Activated CD4-positive, alpha-beta T cell treated with anti-CD3 and anti-CD28 coated beads for 4 hours (primary cell): ENCODE measurements around the gene RHBDF1.
A peak's percentile ranks its signal among the peaks of the same experiment; 100 is the strongest.

Experiments
- DNase-seq, 2 donors: peaks; one replicate each; pipeline ENCODE4 v3.0.0-alpha.2; 2020

RHBDF1 gene

DNA sequence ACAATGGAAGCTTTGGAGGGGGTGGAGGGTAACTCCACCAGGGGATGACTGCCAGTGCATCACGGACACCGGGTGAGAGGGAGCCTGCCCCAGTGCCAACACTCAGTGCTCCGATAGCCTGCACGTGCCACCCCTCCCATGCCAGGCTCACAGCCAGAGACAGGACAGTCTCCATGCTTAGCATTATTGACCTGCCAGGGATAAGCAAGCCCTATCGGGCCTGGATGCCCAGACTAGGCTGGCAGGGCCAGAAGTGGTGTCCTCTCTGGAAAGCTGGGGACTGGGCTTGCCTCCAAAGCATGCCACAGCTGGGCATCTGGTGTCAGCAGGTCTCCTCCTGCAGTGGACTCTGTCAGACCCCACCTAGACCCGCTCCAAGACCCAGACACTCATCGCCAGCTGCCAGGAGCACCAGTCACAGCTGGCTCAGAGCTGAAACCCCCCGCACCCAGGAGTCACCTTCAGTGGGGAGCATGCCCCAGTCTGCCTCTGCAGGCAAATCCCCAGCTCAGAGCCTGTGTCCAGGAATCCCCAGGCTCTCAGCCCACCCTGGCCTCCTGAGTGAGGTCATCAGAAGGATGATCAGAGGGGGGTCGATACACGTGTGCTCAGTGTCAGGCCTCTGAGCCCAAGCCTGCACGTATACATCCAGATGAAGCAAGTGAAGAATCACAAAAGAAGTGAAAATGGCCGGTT lies 1.8 kb upstream of the RHBDF1 start:
- no peak for DNase-seq

DNA sequence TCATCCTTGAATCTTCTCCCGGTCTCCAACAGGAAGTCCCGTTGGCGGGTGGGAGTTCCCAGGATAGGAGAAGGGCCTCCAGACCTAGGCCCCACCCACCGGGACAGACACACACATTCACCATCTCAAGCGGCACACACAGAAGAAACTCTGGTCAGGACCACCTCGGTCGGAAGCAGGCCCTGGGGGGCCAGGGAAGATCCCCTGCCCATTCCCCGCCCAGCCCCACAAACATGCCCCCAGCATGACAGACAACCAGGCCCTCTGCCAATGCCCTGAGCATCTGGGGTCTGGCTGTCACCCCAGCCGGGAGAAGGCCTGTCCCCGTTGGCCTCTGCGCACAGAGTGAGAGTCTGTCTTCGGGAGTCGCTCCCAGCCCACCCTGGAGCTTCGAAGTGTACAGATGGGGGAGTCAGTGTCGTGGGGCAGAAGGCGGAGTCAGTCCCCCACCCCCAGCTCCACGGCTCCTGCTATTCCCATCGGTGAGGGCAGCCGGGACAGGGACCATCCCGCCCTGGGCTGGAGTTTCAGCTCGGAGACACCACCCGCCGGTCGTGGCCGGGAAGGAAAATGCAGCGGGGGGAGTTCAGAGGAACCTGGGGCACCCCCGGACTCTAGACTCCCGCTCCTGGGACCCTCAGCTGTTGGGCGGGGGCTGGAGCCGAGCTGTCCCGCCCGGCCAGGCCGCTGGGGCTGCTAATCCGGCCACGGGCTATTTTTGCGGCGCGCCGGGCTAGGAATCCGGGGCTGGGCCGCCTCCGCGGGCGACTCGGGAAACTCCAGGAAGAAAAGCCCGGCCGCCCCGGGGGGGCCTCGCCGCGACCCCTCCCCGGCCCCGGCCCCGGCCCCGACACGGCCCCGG lies 660 bp downstream of the RHBDF1 start:
- DNase-seq, result no peak

GRCh38 chr16:71210-71539 lies 1.3 kb downstream of the RHBDF1 start:
- DNase-seq, result no peak

- no peak for DNase-seq
Measured at GRCh38 chr16:69181-69580, 3.2 kb downstream of the RHBDF1 start.

GRCh38 chr16:67884-68789 lies 4.3 kb downstream of the RHBDF1 start:
- no peak for DNase-seq

DNA sequence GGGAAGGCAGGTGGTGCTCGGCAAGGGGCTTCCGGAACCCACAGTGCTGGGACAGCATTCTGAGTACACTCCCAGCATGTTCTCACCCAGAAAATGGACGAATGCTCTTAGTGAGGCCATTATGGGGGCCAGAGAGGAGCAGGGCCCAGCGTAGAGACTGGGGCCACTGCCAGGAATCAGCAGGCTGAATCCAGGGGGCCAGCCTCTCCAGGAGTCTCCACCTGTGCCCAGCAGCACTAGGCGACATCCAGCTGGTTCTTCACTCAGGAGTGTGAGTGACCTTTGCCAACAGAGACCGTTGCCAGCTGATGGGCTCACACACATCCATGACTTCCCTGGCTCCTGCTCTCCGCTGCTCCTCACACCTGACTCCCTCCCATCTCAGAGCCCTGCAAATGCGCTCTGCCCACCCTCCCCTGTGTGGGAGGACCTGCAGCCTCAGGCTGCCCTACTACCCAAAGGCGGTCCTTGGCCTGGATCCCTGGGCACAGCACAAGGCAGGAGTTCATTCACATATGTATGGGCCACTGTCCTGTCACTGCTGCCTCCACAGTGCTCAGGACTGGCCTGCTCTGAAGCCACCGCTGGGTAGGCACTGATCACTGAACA lies 5.1 kb downstream of the RHBDF1 start:
- no peak for DNase-seq

DNA sequence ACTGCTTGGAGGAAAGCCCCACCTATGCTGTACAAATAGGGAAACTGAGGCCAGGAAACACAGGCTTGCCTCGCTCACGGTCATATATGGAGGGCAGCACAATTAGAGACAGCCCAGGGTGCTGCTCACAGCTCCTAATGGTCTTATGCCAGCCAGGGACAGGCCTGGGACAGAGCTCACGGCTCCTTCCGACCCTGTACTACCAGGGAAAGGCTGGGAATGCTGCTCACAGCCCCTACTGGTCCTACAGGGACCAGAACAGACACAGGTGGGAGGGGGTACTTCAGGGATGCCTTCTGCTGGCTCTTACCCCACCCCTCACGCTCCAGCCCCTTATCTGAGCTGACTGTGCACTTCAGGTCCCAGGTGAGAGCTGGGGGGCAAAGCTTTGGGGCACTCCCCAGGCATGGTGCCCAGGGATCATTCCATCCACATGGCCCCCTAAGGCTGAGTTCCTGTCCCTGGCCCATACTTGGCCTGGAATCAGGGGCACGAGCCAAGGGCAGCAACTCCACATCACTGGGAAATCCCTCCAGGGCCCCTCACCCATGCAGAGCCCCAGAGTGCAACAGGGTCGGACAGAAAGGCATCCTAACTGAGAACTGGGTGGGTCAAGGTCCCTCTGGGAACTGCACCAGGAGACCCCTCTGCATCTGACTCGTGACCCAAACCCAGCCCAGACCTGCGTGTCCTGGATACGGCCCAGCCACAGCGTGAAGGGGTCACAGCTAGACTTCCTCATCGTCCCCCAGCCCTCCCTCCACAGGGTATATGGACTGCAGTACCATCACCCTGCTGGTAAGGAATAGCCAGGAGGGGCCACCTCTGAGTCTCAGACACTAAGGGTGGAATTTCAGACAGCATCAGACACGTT lies 5.9 kb downstream of the RHBDF1 start:
- no peak for DNase-seq

- DNase-seq, result peak; percentile 80 to 84
Measured at GRCh38 chr16:65745-66144, 6.7 kb downstream of the RHBDF1 start.

- no peak for DNase-seq
Measured at GRCh38 chr16:64914-65255, 7.5 kb downstream of the RHBDF1 start.

- DNase-seq, result no peak
Measured at GRCh38 chr16:63998-64913, 8.2 kb downstream of the RHBDF1 start.

GRCh38 chr16:63466-63865 lies 9.0 kb downstream of the RHBDF1 start:
- DNase-seq, result no peak

- no peak for DNase-seq
Measured at GRCh38 chr16:62968-63391, 9.5 kb downstream of the RHBDF1 start.

DNA sequence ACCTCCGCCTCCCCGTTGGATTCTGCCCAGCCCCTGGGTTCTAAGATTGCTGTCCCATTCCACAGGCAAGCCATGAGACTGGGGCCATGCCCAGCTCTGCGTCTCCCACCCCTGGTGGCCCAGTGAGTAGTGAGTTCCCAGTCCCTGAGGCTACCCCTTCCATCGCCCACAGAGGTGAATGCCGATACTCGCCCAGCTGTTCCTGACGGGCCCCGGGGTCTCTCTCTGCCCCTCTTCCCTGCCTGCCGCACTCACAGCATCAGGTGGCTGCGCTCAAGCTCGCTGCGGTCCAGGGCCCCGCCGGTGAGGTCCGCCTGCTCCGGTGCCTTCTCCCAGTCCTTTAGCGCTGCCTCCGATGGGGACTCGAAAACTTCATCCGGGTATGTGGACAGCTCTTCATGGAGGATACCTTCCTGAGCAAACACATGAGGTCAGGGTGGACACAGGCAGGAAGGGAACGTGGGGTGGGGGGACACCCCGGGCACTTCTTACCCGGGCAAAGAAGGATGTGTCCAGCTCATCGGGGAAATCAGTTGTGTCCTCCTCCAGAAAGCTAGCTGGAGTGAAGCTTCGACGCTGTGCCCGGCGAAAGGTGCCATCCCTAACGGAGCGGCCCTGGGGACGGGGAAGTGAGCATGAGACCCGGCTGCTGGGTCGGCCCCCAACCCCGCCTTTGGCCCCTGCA lies 10.0 kb downstream of the RHBDF1 start:
- DNase-seq, result no peak

DNA sequence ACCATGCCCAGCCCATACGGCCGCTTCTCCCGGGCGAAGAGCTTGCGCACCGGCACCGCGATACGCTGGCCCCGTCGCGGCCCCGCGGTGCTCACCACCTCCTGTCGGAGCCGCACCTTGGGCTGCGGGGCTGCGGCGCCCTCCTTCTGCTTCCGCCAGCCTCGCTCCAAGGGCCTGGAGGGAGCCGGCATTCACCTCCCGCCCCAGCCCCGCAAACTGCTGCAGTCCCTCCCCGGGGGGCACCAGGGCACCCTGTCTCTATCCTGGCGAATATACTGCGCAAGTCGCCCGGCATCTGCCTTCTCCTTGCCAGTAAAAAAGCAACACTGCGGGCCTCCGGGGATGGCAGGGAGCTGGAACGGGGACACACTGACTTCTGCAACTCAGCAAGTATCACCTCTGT lies 10.6 kb downstream of the RHBDF1 start:
- no peak for DNase-seq

GRCh38 chr16:60929-61878 lies 11.2 kb downstream of the RHBDF1 start:
- DNase-seq, result no peak

GRCh38 chr16:60166-60565 lies 12.3 kb downstream of the RHBDF1 start:
- no peak for DNase-seq

DNA sequence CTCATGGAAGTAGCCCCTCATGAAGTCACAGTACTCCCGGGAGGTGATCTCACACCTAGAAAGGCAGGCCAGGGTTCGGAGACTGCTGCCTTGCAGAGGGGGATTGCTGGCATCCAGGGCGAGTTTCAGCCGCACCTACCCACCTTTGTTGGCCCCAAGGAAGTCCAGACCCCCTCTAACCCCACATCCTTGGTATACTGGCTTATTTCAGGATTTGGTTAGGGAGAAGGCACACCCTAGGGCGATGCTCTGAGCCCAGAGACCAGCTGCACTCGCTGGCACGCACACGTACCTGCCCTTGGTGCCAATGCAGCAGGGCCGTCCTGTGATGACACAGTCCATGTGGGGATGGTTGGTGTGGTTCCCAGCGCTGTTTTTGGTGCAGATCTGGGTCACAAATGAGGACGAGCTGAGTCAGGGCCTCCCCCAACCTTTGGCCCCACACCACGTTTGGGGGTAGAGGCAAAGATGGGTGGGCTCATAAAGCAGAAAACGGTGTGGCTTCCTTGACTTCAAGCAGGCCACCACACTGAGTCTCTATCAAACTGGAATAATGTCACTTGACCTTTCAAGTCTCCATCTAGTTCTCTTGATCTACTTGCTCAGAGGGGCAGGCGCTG lies 12.9 kb downstream of the RHBDF1 start:
- DNase-seq, result no peak
